HCT116 (cell line): ENCODE data around the gene OBP2B.

Experiments used
- CBX3 ChIP-seq: IDR thresholded peaks from 2 replicates; pipeline ENCODE4 v1.6.1; 2012; ENCODE audit warnings: low read depth
- EGR1 ChIP-seq: IDR thresholded peaks from 2 replicates; pipeline ENCODE4 v1.6.1; 2012; ENCODE audit warnings: low read depth
- TF ChIP-seq, protein P1 (sequence below), 3 experiments: fragments of 200-600 bp in 1 of 3; sonication (generic) in 1 of 3; IDR thresholded peaks in 2 of 3; conservative IDR thresholded peaks in 1 of 3; 2 replicates each; pipeline ENCODE4 v1.5.1; 2012 to 2017; ENCODE audit warnings: low read depth in 2 of 3, low read length in 2 of 3, antibody characterized with exemption in 1 of 3, borderline replicate concordance in 1 of 3, control low read depth in 1 of 3, mild to moderate bottlenecking in 1 of 3, mixed read lengths in 1 of 3, mixed run types in 1 of 3, moderate library complexity in 1 of 3; ENCODE audit not compliant: insufficient read depth in 1 of 3

DNA sequence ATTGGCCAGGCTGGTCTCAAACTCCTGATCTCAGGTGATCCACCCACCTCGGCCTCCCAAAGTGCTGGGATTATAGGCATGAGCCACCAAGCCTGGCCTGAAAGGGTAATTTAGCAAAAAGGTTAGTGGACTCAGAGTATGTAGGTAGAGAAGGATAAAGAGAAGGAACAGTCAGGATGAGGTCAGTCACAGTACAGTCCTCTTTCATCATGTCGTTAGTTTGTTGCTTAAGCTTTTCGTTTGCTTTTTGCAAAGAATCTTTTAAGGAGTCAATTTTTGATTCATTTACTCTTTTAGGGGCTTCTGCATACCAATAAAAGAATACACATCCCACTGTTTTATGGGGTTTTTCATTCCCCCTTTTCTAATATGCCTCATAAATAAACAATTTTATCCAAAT, 27.5 kb downstream of the OBP2B start:
- TF ChIP-seq CBX3 (no peak), EGR1 (no peak)
- TF ChIP-seq, protein P1, sequence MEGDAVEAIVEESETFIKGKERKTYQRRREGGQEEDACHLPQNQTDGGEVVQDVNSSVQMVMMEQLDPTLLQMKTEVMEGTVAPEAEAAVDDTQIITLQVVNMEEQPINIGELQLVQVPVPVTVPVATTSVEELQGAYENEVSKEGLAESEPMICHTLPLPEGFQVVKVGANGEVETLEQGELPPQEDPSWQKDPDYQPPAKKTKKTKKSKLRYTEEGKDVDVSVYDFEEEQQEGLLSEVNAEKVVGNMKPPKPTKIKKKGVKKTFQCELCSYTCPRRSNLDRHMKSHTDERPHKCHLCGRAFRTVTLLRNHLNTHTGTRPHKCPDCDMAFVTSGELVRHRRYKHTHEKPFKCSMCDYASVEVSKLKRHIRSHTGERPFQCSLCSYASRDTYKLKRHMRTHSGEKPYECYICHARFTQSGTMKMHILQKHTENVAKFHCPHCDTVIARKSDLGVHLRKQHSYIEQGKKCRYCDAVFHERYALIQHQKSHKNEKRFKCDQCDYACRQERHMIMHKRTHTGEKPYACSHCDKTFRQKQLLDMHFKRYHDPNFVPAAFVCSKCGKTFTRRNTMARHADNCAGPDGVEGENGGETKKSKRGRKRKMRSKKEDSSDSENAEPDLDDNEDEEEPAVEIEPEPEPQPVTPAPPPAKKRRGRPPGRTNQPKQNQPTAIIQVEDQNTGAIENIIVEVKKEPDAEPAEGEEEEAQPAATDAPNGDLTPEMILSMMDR (IDR thresholded peaks at IDR 0.05 in 2 of 3, conservative IDR thresholded peaks at IDR 0.05 in 1 of 3; ENCODE audit: borderline replicate concordance in 1 of 3, insufficient read depth in 1 of 3, low read depth in 2 of 3, low read length in 2 of 3): no peak
